Mesenchymal stem cell (in vitro differentiated cells and primary cell): ENCODE measurements around the gene CCDC178.

Experiments
- DNase-seq: peaks from one replicate; pipeline ENCODE4 v3.0.0-alpha.2; 2013
- H2AFZ ChIP-seq: one replicate; pipeline ENCODE4 v1.6.1; 2013; ENCODE audit warnings: low read depth, mild to moderate bottlenecking, control low read depth, inconsistent platforms, low read length, moderate library complexity
- H2AK5ac ChIP-seq: 2 replicates; pipeline ENCODE4 v1.6.1; 2013; ENCODE audit warnings: low read length, moderate library complexity, mild to moderate bottlenecking, inconsistent platforms; ENCODE audit not compliant: severe bottlenecking
- H2BK120ac ChIP-seq: one replicate; pipeline ENCODE4 v1.6.1; 2013; ENCODE audit warnings: low read depth, mild to moderate bottlenecking, inconsistent platforms, low read length, moderate library complexity
- H2BK12ac ChIP-seq, 2 experiments: one replicate each; pipeline ENCODE4 v1.6.1; 2013; ENCODE audit warnings: inconsistent platforms in 2 of 2, low read length in 2 of 2, mild to moderate bottlenecking in 2 of 2, moderate library complexity in 2 of 2, control low read depth in 1 of 2
- H2BK15ac ChIP-seq: one replicate; pipeline ENCODE4 v1.6.1; 2013; ENCODE audit warnings: mild to moderate bottlenecking, low read depth, inconsistent platforms; ENCODE audit not compliant: poor library complexity, severe bottlenecking
- H2BK5ac ChIP-seq: 2 replicates; pipeline ENCODE4 v1.6.1; 2013; ENCODE audit warnings: low read depth, mild to moderate bottlenecking, low read length, control low read depth, inconsistent platforms; ENCODE audit not compliant: poor library complexity, severe bottlenecking
- H3K14ac ChIP-seq, 2 experiments: one replicate each; pipeline ENCODE4 v1.6.1; 2013; ENCODE audit warnings: inconsistent platforms in 2 of 2, low read length in 2 of 2, control low read depth in 1 of 2, mild to moderate bottlenecking in 1 of 2, moderate library complexity in 1 of 2
- H3K18ac ChIP-seq, 2 experiments: one replicate each; pipeline ENCODE4 v1.6.1; 2013; ENCODE audit warnings: inconsistent platforms in 2 of 2, low read length in 2 of 2, control low read depth in 1 of 2, low read depth in 1 of 2, mild to moderate bottlenecking in 1 of 2
- H3K23ac ChIP-seq, 2 experiments: one replicate each; pipeline ENCODE4 v1.6.1; 2013; ENCODE audit warnings: inconsistent platforms in 2 of 2, low read length in 2 of 2, mild to moderate bottlenecking in 2 of 2, moderate library complexity in 2 of 2, control low read depth in 1 of 2
- H3K27ac ChIP-seq: 2 replicates; pipeline ENCODE4 v1.5.1; 2013; ENCODE audit warnings: mild to moderate bottlenecking, moderate library complexity, low read length, control low read depth, inconsistent platforms; ENCODE audit not compliant: poor library complexity, severe bottlenecking
- H3K27me3 ChIP-seq, 2 experiments: 2 replicates each; pipeline versions ENCODE4 v1.6.1 to v1.7.0; 2013; ENCODE audit warnings: low read length in 2 of 2, mild to moderate bottlenecking in 2 of 2, moderate library complexity in 2 of 2, control low read depth in 1 of 2, inconsistent platforms in 1 of 2; ENCODE audit not compliant: control insufficient read depth in 1 of 2, insufficient read depth in 1 of 2
- H3K36me3 ChIP-seq, 2 experiments: 2 replicates each; pipeline versions ENCODE4 v1.6.1 to v1.7.0; 2013; ENCODE audit warnings: low read length in 2 of 2, control low read depth in 1 of 2, inconsistent platforms in 1 of 2, low read depth in 1 of 2, mild to moderate bottlenecking in 1 of 2; ENCODE audit not compliant: insufficient read depth in 2 of 2, control insufficient read depth in 1 of 2
- H3K4ac ChIP-seq, 2 experiments: one replicate each; pipeline ENCODE4 v1.6.1; 2013; ENCODE audit warnings: inconsistent platforms in 2 of 2, low read length in 2 of 2, mild to moderate bottlenecking in 2 of 2, moderate library complexity in 2 of 2, control low read depth in 1 of 2, low read depth in 1 of 2
- H3K4me1 ChIP-seq: 2 replicates; pipeline ENCODE4 v1.6.1; 2013; ENCODE audit warnings: low read depth, low read length, control low read depth; ENCODE audit not compliant: control insufficient read depth, insufficient read depth
- H3K4me2 ChIP-seq: 2 replicates; pipeline ENCODE4 v1.6.1; 2013; ENCODE audit warnings: low read length, mild to moderate bottlenecking, inconsistent platforms; ENCODE audit not compliant: poor library complexity, severe bottlenecking
- H3K4me3 ChIP-seq, 2 experiments: 2 replicates each; pipeline versions ENCODE4 v1.5.1 to v1.7.0; 2013; ENCODE audit warnings: low read length in 2 of 2, mild to moderate bottlenecking in 2 of 2, control low read depth in 1 of 2, low read depth in 1 of 2; ENCODE audit not compliant: insufficient read depth in 1 of 2
- H3K79me1 ChIP-seq: replicated peaks from 2 replicates; pipeline ENCODE4 v1.6.1; 2013; ENCODE audit warnings: mild to moderate bottlenecking, control low read depth, low read length, inconsistent platforms; ENCODE audit not compliant: poor library complexity, severe bottlenecking
- H3K9ac ChIP-seq: 2 replicates; pipeline ENCODE4 v1.7.0; 2013; ENCODE audit warnings: mild to moderate bottlenecking, low read length, moderate library complexity
- H3K9me3 ChIP-seq: 2 replicates; pipeline ENCODE4 v1.7.0; 2013; ENCODE audit warnings: mild to moderate bottlenecking, low read length; ENCODE audit not compliant: control insufficient read depth
- H4K8ac ChIP-seq: one replicate; pipeline ENCODE4 v1.6.1; 2013; ENCODE audit warnings: inconsistent platforms, mild to moderate bottlenecking, low read length, moderate library complexity
- H4K91ac ChIP-seq: one replicate; pipeline ENCODE4 v1.6.1; 2013; ENCODE audit warnings: mild to moderate bottlenecking, low read length, inconsistent platforms
- WGBS: methylation state at CpG from one replicate; pipeline ENCODE4 v1.1.7; 2013; ENCODE audit warnings: mixed read lengths; 5-methylcytosine and 5-hydroxymethylcytosine counted together

CCDC178 gene

GRCh38 chr18:32905651-32906050, 534.9 kb downstream of the CCDC178 start:
- no peak overlapping the region for H3K27ac ChIP-seq
- H3K27me3 ChIP-seq: no peaks in the 10 kb centered on the region
- H3K4me2 ChIP-seq: no peak overlapping the region
- no peak overlapping the region for H2BK120ac ChIP-seq
- H4K8ac ChIP-seq: no peak overlapping the region
- WGBS: 97% methylated on average over 5 of the region's 5 CpGs
- H2BK15ac ChIP-seq: no peak overlapping the region
- no peak overlapping the region for H3K4ac ChIP-seq
- H4K91ac ChIP-seq: no peak overlapping the region
- no peaks in the 10 kb centered on the region for H3K36me3 ChIP-seq
- no peaks in the 10 kb centered on the region for H3K79me1 ChIP-seq
- H3K9me3 ChIP-seq: no peaks in the 10 kb centered on the region
- no peak for DNase-seq
- H3K4me1 ChIP-seq: peaks cover 3% of the 10 kb centered on the region
- no peak overlapping the region for H3K23ac ChIP-seq
- no peak overlapping the region for H2AK5ac ChIP-seq
- H2BK5ac ChIP-seq: no peak overlapping the region
- no peak overlapping the region for H2BK12ac ChIP-seq
- H3K4me3 ChIP-seq: no peak overlapping the region
- no peak overlapping the region for H3K9ac ChIP-seq
- no peak overlapping the region for H3K14ac ChIP-seq
- H2AFZ ChIP-seq: no peak overlapping the region
- no peak overlapping the region for H3K18ac ChIP-seq

- Histone ChIP-seq H3K27ac (no peak overlapping the region), H3K79me1 (no peaks in the 10 kb centered on the region), H3K23ac (no peak overlapping the region), H2BK5ac (no peak overlapping the region), H3K4ac (no peak overlapping the region), H2BK12ac (no peak overlapping the region), H3K4me2 (no peak overlapping the region), H3K9me3 (peaks cover 9% of the 10 kb centered on the region), H3K36me3 (no peaks in the 10 kb centered on the region), H2AFZ (no peak overlapping the region), H3K4me1 (peaks cover 3% of the 10 kb centered on the region), H3K9ac (no peak overlapping the region), H2BK15ac (no peak overlapping the region), H3K18ac (no peak overlapping the region), H3K4me3 (no peak overlapping the region), H3K27me3 (no peaks in the 10 kb centered on the region), H2BK120ac (no peak overlapping the region), H2AK5ac (no peak overlapping the region), H3K14ac (no peak overlapping the region), H4K8ac (no peak overlapping the region), H4K91ac (no peak overlapping the region)
- DNase-seq: no peak
- WGBS: 100% methylated on average over 1 of the region's 3 CpGs
These were observed 537.8 kb downstream of the CCDC178 start for GRCh38 chr18:32902568-32903330.

- Histone ChIP-seq H3K36me3 (no peaks in the 10 kb centered on the region), H4K91ac (no peak overlapping the region), H3K4me3 (no peak overlapping the region), H2BK120ac (no peak overlapping the region), H3K27me3 (no peaks in the 10 kb centered on the region), H3K23ac (no peak overlapping the region), H3K27ac (no peak overlapping the region), H2BK15ac (no peak overlapping the region), H3K9me3 (peaks cover 20% of the 10 kb centered on the region), H3K9ac (no peak overlapping the region), H4K8ac (no peak overlapping the region), H3K4ac (no peak overlapping the region), H3K14ac (no peak overlapping the region), H3K18ac (no peak overlapping the region), H3K4me2 (no peak overlapping the region), H2BK5ac (no peak overlapping the region), H3K79me1 (no peaks in the 10 kb centered on the region), H2AK5ac (no peak overlapping the region), H3K4me1 (no peaks in the 10 kb centered on the region), H2AFZ (no peak overlapping the region), H2BK12ac (no peak overlapping the region)
- WGBS: 84% methylated on average over 3 of the region's 3 CpGs
- DNase-seq: no peak
These were observed 540.7 kb downstream of the CCDC178 start for GRCh38 chr18:32899819-32900218.

- H3K4ac ChIP-seq: no peak overlapping the region
- no peaks in the 10 kb centered on the region for H3K36me3 ChIP-seq
- WGBS: 67% methylated on average over 4 of the region's 4 CpGs
- H3K9me3 ChIP-seq: peaks cover 20% of the 10 kb centered on the region
- H2BK120ac ChIP-seq: no peak overlapping the region
- H2AK5ac ChIP-seq: no peak overlapping the region
- H3K14ac ChIP-seq: no peak overlapping the region
- H2BK5ac ChIP-seq: no peak overlapping the region
- H3K4me2 ChIP-seq: no peak overlapping the region
- H3K4me3 ChIP-seq: no peak overlapping the region
- H4K8ac ChIP-seq: no peak overlapping the region
- H2AFZ ChIP-seq: no peak overlapping the region
- H3K27ac ChIP-seq: no peak overlapping the region
- no peaks in the 10 kb centered on the region for H3K27me3 ChIP-seq
- H4K91ac ChIP-seq: no peak overlapping the region
- H3K4me1 ChIP-seq: no peaks in the 10 kb centered on the region
- H3K9ac ChIP-seq: no peak overlapping the region
- H3K23ac ChIP-seq: no peak overlapping the region
- peak; percentile 14 for DNase-seq
- H3K79me1 ChIP-seq: no peaks in the 10 kb centered on the region
- no peak overlapping the region for H3K18ac ChIP-seq
- H2BK15ac ChIP-seq: no peak overlapping the region
- no peak overlapping the region for H2BK12ac ChIP-seq
These were observed 543.6 kb downstream of the CCDC178 start for GRCh38 chr18:32896776-32897547.
